Astrocyte (in vitro differentiated cells and primary cell): ENCODE measurements around the gene FRZB.

ENCODE experiments used
- CTCF ChIP-seq: IDR thresholded peaks from 2 replicates; pipeline ENCODE4 v1.5.1; 2011; ENCODE audit warnings: low read depth, mild to moderate bottlenecking, inconsistent platforms, low read length, moderate library complexity; ENCODE audit not compliant: insufficient read depth
- EZH2 ChIP-seq: IDR thresholded peaks from 2 replicates; pipeline ENCODE4 v1.6.1; 2012; ENCODE audit warnings: mild to moderate bottlenecking, low read length, inconsistent platforms; ENCODE audit not compliant: insufficient read depth

GRCh38 chr2:182895169-182895568 is 28.7 kb upstream of the FRZB start:
- TF ChIP-seq CTCF (no peak), EZH2 (no peak)
